ENCODE results near the gene SYT11.
"Not testable (repeated sequence)": the region's sequence is repeated elsewhere in the genome, so short reads cannot be mapped to it uniquely, and the experiment has no call there.

DNA sequence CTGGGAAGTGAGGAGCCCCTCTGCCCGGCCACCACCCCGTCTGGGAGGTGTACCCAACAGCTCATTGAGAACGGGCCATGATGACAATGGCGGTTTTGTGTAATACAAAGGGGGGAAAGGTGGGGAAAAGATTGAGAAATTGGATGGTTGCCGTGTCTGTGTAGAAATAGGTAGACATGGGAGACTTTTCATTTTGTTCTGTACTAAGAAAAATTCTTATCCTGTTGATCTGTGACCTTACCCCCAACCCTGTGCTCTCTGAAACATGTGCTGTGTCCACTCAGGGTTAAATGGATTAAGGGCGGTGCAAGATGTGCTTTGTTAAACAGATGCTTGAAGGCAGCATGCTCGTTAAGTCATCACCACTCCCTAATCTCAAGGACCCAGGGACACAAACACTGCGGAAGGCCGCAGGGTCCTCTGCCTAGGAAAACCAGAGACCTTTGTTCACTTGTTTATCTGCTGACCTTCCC, 24.4 kb upstream of the SYT11 start:
- TF ChIP-seq, protein P1, sequence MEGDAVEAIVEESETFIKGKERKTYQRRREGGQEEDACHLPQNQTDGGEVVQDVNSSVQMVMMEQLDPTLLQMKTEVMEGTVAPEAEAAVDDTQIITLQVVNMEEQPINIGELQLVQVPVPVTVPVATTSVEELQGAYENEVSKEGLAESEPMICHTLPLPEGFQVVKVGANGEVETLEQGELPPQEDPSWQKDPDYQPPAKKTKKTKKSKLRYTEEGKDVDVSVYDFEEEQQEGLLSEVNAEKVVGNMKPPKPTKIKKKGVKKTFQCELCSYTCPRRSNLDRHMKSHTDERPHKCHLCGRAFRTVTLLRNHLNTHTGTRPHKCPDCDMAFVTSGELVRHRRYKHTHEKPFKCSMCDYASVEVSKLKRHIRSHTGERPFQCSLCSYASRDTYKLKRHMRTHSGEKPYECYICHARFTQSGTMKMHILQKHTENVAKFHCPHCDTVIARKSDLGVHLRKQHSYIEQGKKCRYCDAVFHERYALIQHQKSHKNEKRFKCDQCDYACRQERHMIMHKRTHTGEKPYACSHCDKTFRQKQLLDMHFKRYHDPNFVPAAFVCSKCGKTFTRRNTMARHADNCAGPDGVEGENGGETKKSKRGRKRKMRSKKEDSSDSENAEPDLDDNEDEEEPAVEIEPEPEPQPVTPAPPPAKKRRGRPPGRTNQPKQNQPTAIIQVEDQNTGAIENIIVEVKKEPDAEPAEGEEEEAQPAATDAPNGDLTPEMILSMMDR (IDR thresholded peaks at IDR 0.05; ENCODE audit: borderline replicate concordance, extremely low read depth, low read length, poor library complexity, severe bottlenecking), result not testable (repeated sequence)
- TF ChIP-seq EZH2 (IDR thresholded peaks at IDR 0.05; ENCODE audit: borderline replicate concordance, low read depth, low read length, severe bottlenecking), result not testable (repeated sequence)

Measured in DND-41 (cell line).